Fibroblast of pulmonary artery (primary cell): ENCODE results near the gene B4GALT1.

Experiments
- DNase-seq: peaks from one replicate; pipeline ENCODE4 v3.0.0-alpha.2; 2010; ENCODE audit warnings: low read depth
- H3K4me3 ChIP-seq: replicated peaks from 2 replicates; pipeline ENCODE4 v1.5.1; 2011; ENCODE audit warnings: low read depth, mild to moderate bottlenecking, control low read depth, low read length, moderate library complexity
- CTCF ChIP-seq: IDR thresholded peaks from 2 replicates; pipeline ENCODE4 v1.5.1; 2011; ENCODE audit warnings: mild to moderate bottlenecking, control low read depth, low read length, inconsistent platforms; ENCODE audit errors: missing control alignments

The B4GALT1 gene

GRCh38 chr9:33182519-33182918, 15.4 kb upstream of the B4GALT1 start:
- no peak for DNase-seq
- H3K4me3 ChIP-seq: no peak overlapping the region
- TF ChIP-seq CTCF: no peak

GRCh38 chr9:33180526-33181184, 13.5 kb upstream of the B4GALT1 start:
- TF ChIP-seq CTCF: no peak
- DNase-seq: peak; percentile 75
- no peak overlapping the region for H3K4me3 ChIP-seq

GRCh38 chr9:33178972-33179697, 12.0 kb upstream of the B4GALT1 start:
- no peak for DNase-seq

DNA sequence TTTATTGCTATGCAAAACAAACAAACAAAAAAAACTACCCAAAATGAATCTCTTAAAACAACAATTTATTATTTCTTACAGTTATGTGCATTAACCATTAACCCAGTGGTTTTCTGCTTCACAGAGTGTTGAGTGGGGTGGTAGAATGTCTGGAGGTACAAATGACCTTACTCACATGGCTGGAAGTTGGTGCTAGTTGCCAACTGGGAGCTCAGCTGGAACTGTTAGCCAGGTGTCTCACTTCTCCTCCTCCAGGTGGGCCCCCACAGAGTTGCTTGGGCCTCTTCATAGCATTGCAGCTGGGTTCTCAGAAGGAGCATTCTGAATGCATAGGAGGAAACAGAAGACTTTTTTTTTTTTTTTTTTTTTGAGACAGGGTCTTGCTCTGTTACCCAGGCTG, 10.5 kb upstream of the B4GALT1 start:
- H3K4me3 ChIP-seq: no peak overlapping the region
- no peak for TF ChIP-seq CTCF
- no peak for DNase-seq

More at GRCh38 chr9:33178972-33179697, 12.0 kb upstream of the B4GALT1 start:
- no peak for TF ChIP-seq CTCF
- H3K4me3 ChIP-seq: no peak overlapping the region

- no peak for TF ChIP-seq CTCF
- DNase-seq: no peak
Measured at GRCh38 chr9:33177086-33177485, 9.9 kb upstream of the B4GALT1 start.

GRCh38 chr9:33175649-33176325, 8.7 kb upstream of the B4GALT1 start:
- TF ChIP-seq CTCF: no peak
- no peak overlapping the region for H3K4me3 ChIP-seq
- DNase-seq: no peak

More at GRCh38 chr9:33177086-33177485, 9.9 kb upstream of the B4GALT1 start:
- no peak overlapping the region for H3K4me3 ChIP-seq
